Fibroblast of lung (primary cell): ENCODE measurements around the gene PROM2. TPM values are rescaled to one million over a fixed set of nuclear protein-coding genes. Genes with fewer than 3 reads are reported as not detected.

ENCODE experiments used
- DNase-seq, 2 donors: peaks; one replicate each; pipeline versions ENCODE4 v3.0.0 to v3.0.0-alpha.2; 2010; ENCODE audit warnings: low read depth in 2 of 2
- H2AFZ ChIP-seq: 2 replicates; pipeline ENCODE4 v1.5.1; 2012; ENCODE audit warnings: low read length, control low read depth, inconsistent platforms
- H3K27ac ChIP-seq: 2 replicates; pipeline ENCODE4 v1.5.1; 2011; ENCODE audit warnings: low read length, control low read depth; ENCODE audit not compliant: insufficient read depth
- H3K27me3 ChIP-seq: 2 replicates; pipeline ENCODE4 v1.5.1; 2011; ENCODE audit warnings: mild to moderate bottlenecking, low read length; ENCODE audit not compliant: control insufficient read depth, insufficient read depth
- H3K36me3 ChIP-seq: 2 replicates; pipeline ENCODE4 v1.5.1; 2011; ENCODE audit warnings: low read length; ENCODE audit not compliant: control insufficient read depth, insufficient read depth
- H3K4me1 ChIP-seq: 2 replicates; pipeline ENCODE4 v1.5.1; 2011; ENCODE audit warnings: low read length; ENCODE audit not compliant: control insufficient read depth, insufficient read depth; ENCODE audit errors: extremely low read depth
- H3K4me2 ChIP-seq: 2 replicates; pipeline ENCODE4 v1.5.1; 2011; ENCODE audit warnings: low read length, control low read depth; ENCODE audit not compliant: insufficient read depth; ENCODE audit errors: extremely low read depth
- H3K4me3 ChIP-seq, 4 experiments: fragments of 200-600 bp in 1 of 4; sonication (generic) in 1 of 4; replicated peaks in 1 of 4; 2 replicates each; pipeline ENCODE4 v1.5.1; 2011 to 2016; ENCODE audit warnings: low read length in 4 of 4, low read depth in 3 of 4, mild to moderate bottlenecking in 3 of 4, control low read depth in 2 of 4, inconsistent platforms in 1 of 4, mixed read lengths in 1 of 4; ENCODE audit not compliant: insufficient read depth in 1 of 4; ENCODE audit errors: control extremely low read depth in 1 of 4
- H3K79me2 ChIP-seq: 2 replicates; pipeline ENCODE4 v1.5.1; 2012; ENCODE audit warnings: mild to moderate bottlenecking, low read length, inconsistent platforms; ENCODE audit not compliant: control insufficient read depth, insufficient read depth
- H3K9ac ChIP-seq: 2 replicates; pipeline ENCODE4 v1.5.1; 2011; ENCODE audit warnings: mild to moderate bottlenecking, low read length, control low read depth; ENCODE audit not compliant: insufficient read depth
- H3K9me3 ChIP-seq: 2 replicates; pipeline ENCODE4 v1.5.1; 2012; ENCODE audit warnings: low read depth, low read length; ENCODE audit not compliant: control insufficient read depth, insufficient read depth
- H4K20me1 ChIP-seq: 2 replicates; pipeline ENCODE4 v1.5.1; 2011; ENCODE audit warnings: low read length; ENCODE audit not compliant: control insufficient read depth, insufficient read depth; ENCODE audit errors: extremely low read depth
- EZH2 ChIP-seq: IDR thresholded peaks from 2 replicates; pipeline ENCODE4 v1.5.1; 2012; ENCODE audit warnings: low read length, control low read depth, mild to moderate bottlenecking; ENCODE audit errors: missing control alignments
- polyA plus RNA-seq, 2 donors: library from polyadenylated mRNA; depleted of rRNA in 1 of 2; stranded (reverse) in 1 of 2; unstranded in 1 of 2; fragments of >200 nt; gene quantifications; 2 replicates each; pipeline ENCODE4 v1.2.1, GENCODE V29; 2011 to 2012; ENCODE audit warnings: missing spikeins in 1 of 2
- total RNA-seq: library from RNA; depleted of rRNA; stranded (reverse); fragments of >200 nt; gene quantifications from 2 replicates; pipeline ENCODE4 v1.2.1, GENCODE V29; 2014
- TF ChIP-seq, protein P1 (sequence below), 2 donors: IDR thresholded peaks in 1 of 2; conservative IDR thresholded peaks in 1 of 2; 1 replicate in 1 of 2; 2 replicates in 1 of 2; pipeline ENCODE4 v1.5.1; 2011 to 2012; ENCODE audit warnings: low read length in 2 of 2, control low read depth in 1 of 2, inconsistent platforms in 1 of 2, low read depth in 1 of 2, mild to moderate bottlenecking in 1 of 2

Gene PROM2
- total and polyA plus RNA-seq, 2 donors (not counting 1 experiment from before 2014, with no cell fraction given), result 0.05 to 0.33 TPM

DNA sequence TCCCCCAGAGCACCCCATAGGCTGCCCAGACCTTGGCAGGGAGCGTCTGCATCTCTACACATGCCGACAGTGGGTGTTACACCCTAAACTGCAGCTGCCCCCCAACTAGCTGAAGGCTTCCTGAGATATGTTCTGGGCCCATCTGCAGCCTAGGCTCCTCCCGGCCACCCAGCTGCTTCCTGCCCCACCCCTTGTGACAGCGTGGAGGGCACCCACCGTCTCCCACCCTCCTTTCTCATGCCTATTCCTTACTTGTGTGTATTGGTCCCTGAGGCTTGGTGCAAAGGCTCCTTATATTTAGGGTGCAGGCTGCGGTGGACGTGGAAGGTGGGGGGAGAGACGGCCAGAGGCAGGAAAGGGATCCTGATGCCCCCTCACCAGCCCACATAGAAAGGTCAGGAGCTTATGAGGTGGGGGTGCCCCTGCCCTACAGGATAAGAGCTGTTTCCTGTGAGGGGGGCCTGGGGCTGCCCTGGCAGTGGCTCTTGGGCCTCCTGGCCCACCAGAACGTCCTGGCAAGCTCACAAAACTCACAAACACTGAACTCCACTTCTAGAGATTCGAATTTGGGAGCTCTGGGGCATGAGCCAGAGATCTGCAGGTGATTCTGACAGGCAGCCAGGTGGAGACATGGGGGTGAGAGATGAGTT lies 7.3 kb upstream of the PROM2 start:
- TF ChIP-seq EZH2, result no peak
- TF ChIP-seq, protein P1, sequence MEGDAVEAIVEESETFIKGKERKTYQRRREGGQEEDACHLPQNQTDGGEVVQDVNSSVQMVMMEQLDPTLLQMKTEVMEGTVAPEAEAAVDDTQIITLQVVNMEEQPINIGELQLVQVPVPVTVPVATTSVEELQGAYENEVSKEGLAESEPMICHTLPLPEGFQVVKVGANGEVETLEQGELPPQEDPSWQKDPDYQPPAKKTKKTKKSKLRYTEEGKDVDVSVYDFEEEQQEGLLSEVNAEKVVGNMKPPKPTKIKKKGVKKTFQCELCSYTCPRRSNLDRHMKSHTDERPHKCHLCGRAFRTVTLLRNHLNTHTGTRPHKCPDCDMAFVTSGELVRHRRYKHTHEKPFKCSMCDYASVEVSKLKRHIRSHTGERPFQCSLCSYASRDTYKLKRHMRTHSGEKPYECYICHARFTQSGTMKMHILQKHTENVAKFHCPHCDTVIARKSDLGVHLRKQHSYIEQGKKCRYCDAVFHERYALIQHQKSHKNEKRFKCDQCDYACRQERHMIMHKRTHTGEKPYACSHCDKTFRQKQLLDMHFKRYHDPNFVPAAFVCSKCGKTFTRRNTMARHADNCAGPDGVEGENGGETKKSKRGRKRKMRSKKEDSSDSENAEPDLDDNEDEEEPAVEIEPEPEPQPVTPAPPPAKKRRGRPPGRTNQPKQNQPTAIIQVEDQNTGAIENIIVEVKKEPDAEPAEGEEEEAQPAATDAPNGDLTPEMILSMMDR (conservative IDR thresholded peaks at IDR 0.05 in 1 of 2, IDR thresholded peaks at IDR 0.05 in 1 of 2; ENCODE audit: low read depth in 1 of 2, low read length in 2 of 2), result no peak
- no peaks in the 10 kb centered on the region for H3K27me3 ChIP-seq
- no peak for DNase-seq
- peaks cover 2% of the 10 kb centered on the region for H4K20me1 ChIP-seq
- no peaks in the 10 kb centered on the region for H3K9me3 ChIP-seq
- no peaks in the 10 kb centered on the region for H3K36me3 ChIP-seq
- no peaks in the 10 kb centered on the region for H3K79me2 ChIP-seq
- no peak overlapping the region for H3K4me2 ChIP-seq
- no peak overlapping the region for H2AFZ ChIP-seq
- H3K9ac ChIP-seq, result no peak overlapping the region
- no peaks in the 10 kb centered on the region for H3K4me1 ChIP-seq
- H3K4me3 ChIP-seq, result no peak overlapping the region
- no peak overlapping the region for H3K27ac ChIP-seq

DNA sequence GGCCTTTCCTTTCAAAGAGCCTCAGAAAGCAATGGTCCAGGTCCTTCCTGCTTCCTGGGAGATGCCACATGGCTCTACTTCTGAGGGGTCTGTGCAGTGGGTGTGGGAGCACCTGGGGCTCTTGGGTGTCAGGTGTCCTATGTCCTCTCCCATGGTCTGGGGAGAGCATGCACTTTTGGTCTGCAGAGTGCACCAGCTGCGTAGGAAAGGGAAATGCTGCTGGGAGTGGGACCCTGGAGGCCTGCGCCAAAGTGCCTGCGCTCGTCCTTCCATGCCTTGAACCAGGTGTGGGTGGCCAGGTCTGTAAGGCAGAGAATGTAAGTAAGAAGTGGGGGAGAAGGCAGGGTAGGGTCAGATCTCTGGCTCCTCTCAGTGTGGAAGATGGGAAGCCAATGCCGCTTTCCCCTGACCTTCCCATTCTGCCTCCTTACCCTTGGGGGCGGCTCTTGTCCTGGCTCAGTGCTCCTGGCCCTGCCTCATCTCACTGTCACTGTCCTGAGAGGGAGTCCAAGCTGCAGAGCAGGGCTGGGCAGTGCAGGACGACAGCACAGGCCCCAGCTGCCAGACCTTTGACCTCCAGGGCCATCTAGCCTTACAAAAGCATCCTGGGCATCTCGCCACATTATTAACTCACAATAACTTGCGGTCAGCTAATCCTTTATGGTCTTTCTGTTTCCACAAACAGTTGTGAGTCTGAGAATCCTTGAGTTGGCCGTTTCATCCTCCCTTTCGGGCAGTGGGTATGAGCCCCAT lies 6.6 kb upstream of the PROM2 start:
- no peak overlapping the region for H3K4me2 ChIP-seq
- H3K4me3 ChIP-seq, result no peak overlapping the region
- peak; percentile 30 to 85 for DNase-seq
- no peaks in the 10 kb centered on the region for H3K36me3 ChIP-seq
- no peak overlapping the region for H2AFZ ChIP-seq
- H3K4me1 ChIP-seq, result no peaks in the 10 kb centered on the region
- H3K27me3 ChIP-seq, result no peaks in the 10 kb centered on the region
- H3K9ac ChIP-seq, result no peak overlapping the region
- H3K79me2 ChIP-seq, result no peaks in the 10 kb centered on the region
- H4K20me1 ChIP-seq, result peaks cover 2% of the 10 kb centered on the region
- no peaks in the 10 kb centered on the region for H3K9me3 ChIP-seq
- no peak overlapping the region for H3K27ac ChIP-seq
- TF ChIP-seq, protein P1 (conservative IDR thresholded peaks at IDR 0.05 in 1 of 2, IDR thresholded peaks at IDR 0.05 in 1 of 2; ENCODE audit: low read depth in 1 of 2, low read length in 2 of 2), result no peak

DNA sequence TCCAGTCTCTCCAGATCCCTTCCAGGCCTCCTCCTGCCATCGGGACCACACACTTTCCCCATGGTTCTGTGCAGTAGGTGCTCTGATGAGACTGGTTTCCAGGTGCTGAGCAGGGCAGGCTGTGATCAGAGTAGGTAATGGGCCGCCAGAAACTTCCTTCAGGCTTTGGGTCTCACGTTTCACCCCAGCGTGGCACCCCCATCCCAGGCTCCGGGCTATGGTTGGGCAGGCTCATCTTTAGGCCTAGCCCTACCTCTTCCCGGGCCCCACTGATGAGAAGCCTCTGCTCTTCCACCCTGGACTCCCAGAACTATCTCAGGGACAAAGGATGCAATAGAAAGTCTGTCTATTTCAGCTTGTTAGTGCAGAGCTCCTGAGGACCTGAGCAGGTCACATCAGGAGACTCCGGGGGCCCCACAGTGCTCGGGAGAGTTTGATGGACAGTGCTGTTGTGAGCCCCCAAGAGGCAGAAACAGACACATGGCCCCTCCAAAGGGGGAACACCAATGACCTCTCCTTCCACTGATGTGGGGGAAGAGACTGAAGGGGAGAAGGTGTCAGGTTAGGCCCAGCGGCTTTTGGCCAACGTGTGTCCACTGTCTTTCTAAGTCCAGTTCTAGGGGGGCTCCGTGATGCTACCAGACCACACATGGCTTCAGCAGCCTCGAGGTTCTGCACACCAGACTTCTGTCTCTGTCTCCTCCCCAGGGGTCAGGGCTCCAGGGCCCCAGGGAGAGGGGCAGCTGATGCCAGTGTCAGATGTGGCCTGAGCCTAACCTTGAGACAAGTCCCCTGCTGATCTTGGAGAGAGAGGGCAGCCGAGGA lies 5.8 kb upstream of the PROM2 start:
- TF ChIP-seq, protein P1 (conservative IDR thresholded peaks at IDR 0.05 in 1 of 2, IDR thresholded peaks at IDR 0.05 in 1 of 2; ENCODE audit: low read depth in 1 of 2, low read length in 2 of 2), result no peak
- no peaks in the 10 kb centered on the region for H3K27me3 ChIP-seq
- H3K4me1 ChIP-seq, result no peaks in the 10 kb centered on the region
- H3K4me3 ChIP-seq, result no peak overlapping the region
- H3K9ac ChIP-seq, result no peak overlapping the region
- no peaks in the 10 kb centered on the region for H3K79me2 ChIP-seq
- H4K20me1 ChIP-seq, result no peaks in the 10 kb centered on the region
- no peak overlapping the region for H2AFZ ChIP-seq
- no peak overlapping the region for H3K27ac ChIP-seq
- no peaks in the 10 kb centered on the region for H3K36me3 ChIP-seq
- no peak overlapping the region for H3K4me2 ChIP-seq
- no peak for DNase-seq
- H3K9me3 ChIP-seq, result no peaks in the 10 kb centered on the region
